ENCODE results near the gene UGT1A6. TPM values are rescaled to one million over a fixed set of nuclear protein-coding genes. Genes with fewer than 3 reads are reported as not detected.

The UGT1A6 gene
- total RNA-seq, 4 donors from 2014 or later, result 13.5 to 40.2 (median 18.1) TPM

DNA sequence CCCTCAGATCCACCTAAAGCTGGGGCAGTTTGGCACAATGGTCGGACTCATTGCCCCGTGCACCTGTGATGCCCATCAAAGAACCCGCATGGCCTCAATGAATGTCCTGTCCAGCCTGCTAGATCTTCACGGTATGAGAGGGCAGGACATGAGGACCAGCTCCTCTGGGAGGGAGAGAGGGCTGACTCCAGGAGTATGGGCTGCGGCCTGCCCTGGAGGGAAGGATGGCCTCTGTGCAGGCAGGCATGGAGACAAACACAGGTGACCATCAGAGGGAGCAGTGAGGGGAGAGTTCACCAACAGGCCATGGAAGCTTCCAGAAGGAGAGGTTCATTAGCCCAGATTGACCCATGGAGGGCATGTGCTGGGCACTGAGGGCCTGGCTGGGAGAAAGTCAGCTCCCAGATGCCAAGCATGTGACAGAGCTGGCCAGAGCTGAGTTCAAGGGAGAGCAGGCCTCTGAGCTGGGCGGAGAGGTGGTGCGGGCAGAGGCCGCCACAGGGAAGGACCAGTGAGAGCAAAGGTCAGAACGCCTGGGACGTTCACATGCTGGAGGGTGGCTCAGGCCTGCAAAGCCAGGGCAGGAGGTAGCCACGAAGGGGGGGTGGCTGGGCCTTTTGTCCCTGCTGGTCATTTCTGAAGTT, 125.4 kb downstream of the UGT1A6 start:
- intact Hi-C loops (cut with DNase I; ENCODE audit: low total_unique reads) (no loop called here), in situ Hi-C loops (cut with MboI; ENCODE audit: low pct_ligation_motif_present in 1 of 4, low pct_unique_long_range_greater_than_20kb in 1 of 4, low sequenced_read_pairs in 3 of 4) (no loop called here)
- Histone ChIP-seq H3K27me3 (no peaks in the 10 kb centered on the region), H3K36me3 (no peaks in the 10 kb centered on the region), H3K9me3 (no peaks in the 10 kb centered on the region), H3K4me1 (no peaks in the 10 kb centered on the region), H3K4me3 (no peak overlapping the region), H3K27ac (no peak overlapping the region)
- DNase-seq, result peak; percentile 4
- TF ChIP-seq POLR2AphosphoS5 (IDR thresholded peaks at IDR 0.05) (no peak), EP300 (IDR thresholded peaks at IDR 0.05; ENCODE audit: low read depth) (no peak)
- 80 to 83% methylated on average over 1 to 11 of the region's 11 CpGs for WGBS, 2 donors (ENCODE audit: low coverage in 1 of 2)

DNA sequence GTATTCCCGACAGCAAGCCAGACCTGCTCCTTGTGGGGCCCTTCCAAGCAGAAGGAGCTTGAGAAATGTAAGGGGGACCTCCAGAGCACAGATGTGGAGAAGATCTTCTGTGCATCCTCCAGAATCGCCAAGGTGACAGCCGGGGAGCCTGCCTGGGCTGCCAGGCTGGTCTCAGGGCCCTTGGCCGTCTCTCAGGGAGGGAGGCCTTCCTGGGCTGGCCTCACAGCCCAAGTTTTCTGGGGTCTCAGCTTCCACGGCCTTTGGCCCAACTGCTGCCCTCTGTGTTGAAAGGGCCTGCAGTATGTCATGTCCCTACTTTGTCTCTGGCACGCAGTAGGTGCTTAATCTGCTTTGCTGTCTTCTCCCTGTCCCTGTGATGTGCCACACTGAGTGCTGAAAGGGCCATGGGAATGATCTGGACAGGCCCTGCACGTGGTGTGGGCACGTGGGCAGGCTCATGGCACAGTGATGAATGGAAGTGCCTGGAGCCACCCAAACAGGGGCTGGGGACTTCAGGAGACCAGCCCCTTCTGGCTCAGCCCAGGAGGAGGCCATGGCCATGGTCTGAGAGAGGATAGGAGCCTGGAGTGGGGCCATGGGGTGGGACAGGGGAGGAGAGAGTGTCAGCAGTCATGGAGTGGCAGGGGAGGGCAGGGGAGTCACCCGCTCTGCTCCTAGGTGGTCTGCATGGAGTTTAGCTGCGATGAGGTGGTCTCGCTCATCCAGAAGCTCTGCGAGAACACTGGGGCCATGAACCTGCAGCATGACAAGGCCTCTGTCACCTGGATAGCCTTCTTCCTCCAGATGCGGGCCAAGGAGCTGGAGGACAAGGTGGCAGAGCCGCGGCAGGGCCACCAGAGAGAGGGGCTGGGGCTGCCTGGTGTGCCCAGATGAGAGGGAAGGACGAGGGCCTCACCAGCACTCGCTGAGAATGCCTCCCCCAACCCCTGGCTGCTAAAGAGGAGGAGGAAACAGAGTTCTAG, 126.2 kb downstream of the UGT1A6 start:
- TF ChIP-seq, protein P1, sequence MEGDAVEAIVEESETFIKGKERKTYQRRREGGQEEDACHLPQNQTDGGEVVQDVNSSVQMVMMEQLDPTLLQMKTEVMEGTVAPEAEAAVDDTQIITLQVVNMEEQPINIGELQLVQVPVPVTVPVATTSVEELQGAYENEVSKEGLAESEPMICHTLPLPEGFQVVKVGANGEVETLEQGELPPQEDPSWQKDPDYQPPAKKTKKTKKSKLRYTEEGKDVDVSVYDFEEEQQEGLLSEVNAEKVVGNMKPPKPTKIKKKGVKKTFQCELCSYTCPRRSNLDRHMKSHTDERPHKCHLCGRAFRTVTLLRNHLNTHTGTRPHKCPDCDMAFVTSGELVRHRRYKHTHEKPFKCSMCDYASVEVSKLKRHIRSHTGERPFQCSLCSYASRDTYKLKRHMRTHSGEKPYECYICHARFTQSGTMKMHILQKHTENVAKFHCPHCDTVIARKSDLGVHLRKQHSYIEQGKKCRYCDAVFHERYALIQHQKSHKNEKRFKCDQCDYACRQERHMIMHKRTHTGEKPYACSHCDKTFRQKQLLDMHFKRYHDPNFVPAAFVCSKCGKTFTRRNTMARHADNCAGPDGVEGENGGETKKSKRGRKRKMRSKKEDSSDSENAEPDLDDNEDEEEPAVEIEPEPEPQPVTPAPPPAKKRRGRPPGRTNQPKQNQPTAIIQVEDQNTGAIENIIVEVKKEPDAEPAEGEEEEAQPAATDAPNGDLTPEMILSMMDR (IDR thresholded peaks at IDR 0.05), result no peak
- TF ChIP-seq POLR2AphosphoS5 (IDR thresholded peaks at IDR 0.05) (no peak), EP300 (IDR thresholded peaks at IDR 0.05; ENCODE audit: low read depth) (no peak), POLR2A (IDR thresholded peaks at IDR 0.05) (no peak)
- Histone ChIP-seq H3K27me3 (no peaks in the 10 kb centered on the region), H3K36me3 (no peaks in the 10 kb centered on the region), H3K4me3 (no peak overlapping the region), H3K27ac (no peak overlapping the region), H3K4me1 (no peaks in the 10 kb centered on the region), H3K9me3 (no peaks in the 10 kb centered on the region)
- intact Hi-C loops (cut with DNase I; ENCODE audit: low total_unique reads), result no loop called here
- in situ Hi-C loops (cut with MboI; ENCODE audit: low pct_ligation_motif_present in 1 of 4, low pct_unique_long_range_greater_than_20kb in 1 of 4, low sequenced_read_pairs in 3 of 4), result no loop called here
- DNase-seq, result peak; percentile 5
- WGBS, 2 donors (ENCODE audit: low coverage in 1 of 2), result 74 to 85% methylated on average over 6 to 17 of the region's 17 CpGs

DNA sequence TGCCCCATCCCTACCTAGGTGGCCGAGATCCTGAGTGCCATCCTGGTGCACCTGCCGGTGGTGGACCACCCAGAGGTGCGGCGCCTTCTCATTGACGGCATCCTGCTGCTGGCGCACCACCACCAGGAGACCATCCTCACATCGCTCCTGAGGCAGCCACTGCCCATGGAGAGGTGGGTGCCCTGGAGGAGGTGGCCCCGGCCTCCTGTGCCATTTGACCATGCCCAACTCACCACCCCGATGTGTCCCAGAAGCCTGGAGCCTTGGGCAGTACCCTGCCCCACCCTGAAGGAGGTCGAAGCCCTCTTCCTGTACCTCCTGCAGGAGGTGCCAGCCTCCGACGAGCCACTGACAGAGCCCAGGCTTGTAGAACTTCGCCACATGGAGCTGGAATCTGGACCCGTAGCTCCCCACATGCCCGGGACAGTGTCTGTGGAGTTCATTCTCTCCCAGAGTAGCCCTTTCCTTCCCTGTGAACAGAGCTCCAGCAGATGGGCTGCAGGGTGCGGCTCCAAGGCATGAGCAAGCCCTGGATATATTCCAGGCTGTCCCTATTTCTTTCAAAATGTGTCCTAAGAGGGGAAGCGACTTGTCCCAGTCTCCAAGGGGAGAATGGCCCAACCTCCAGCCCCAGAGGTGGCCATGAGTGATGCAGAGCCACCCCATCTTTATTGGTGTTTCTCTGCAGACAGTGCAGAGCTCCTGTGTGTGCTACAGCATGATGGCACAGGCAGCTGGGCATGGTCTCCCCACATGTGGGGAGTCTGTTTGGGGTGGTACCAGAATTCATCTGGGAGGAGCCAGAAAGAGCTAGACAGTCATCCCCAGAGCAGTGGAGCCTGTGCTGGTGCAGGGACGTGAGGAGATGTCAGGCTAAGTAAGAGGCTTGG, 127.4 kb downstream of the UGT1A6 start:
- intact Hi-C loops (cut with DNase I; ENCODE audit: low total_unique reads), result no loop called here

DNA sequence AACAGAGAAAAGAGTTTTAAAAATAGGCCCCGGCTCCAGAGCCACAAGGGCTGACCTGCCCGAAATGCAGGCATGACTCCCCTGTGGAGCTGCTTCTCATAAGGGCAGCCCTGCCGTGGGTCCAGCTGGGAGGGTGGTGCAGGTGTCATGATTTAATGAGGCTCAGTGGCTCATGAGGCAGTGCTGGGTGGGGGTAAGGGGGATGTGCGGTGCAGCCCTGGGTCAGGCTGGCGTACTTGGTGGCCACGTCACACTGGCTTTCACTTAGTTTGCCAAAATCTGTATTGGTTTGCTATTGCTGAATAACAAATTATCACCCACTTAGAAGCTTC, 128.1 kb downstream of the UGT1A6 start:
- Histone ChIP-seq H3K9me3 (no peaks in the 10 kb centered on the region), H3K27ac (no peak overlapping the region), H3K36me3 (no peaks in the 10 kb centered on the region), H3K4me1 (no peaks in the 10 kb centered on the region), H3K4me3 (no peak overlapping the region), H3K27me3 (no peaks in the 10 kb centered on the region)
- WGBS, 2 donors (ENCODE audit: low coverage in 1 of 2), result 88% methylated on average over 6 of the region's 6 CpGs; no CpG with 5 or more reads in 1 of the 2 donors
- intact Hi-C loops (cut with DNase I; ENCODE audit: low total_unique reads), result no loop called here
- in situ Hi-C loops (cut with MboI; ENCODE audit: low pct_ligation_motif_present in 1 of 4, low pct_unique_long_range_greater_than_20kb in 1 of 4, low sequenced_read_pairs in 3 of 4), result no loop called here
- peak; percentile 3 for DNase-seq
- TF ChIP-seq POLR2AphosphoS5 (IDR thresholded peaks at IDR 0.05), result no peak
- TF ChIP-seq POLR2A (IDR thresholded peaks at IDR 0.05), result no peak
- no peak for TF ChIP-seq EP300 (IDR thresholded peaks at IDR 0.05; ENCODE audit: low read depth)
- TF ChIP-seq, protein P1 (IDR thresholded peaks at IDR 0.05), result no peak

More for the DNA sequence above, 127.4 kb downstream of the UGT1A6 start:
- Histone ChIP-seq H3K27me3 (no peaks in the 10 kb centered on the region), H3K36me3 (no peaks in the 10 kb centered on the region), H3K4me1 (no peaks in the 10 kb centered on the region), H3K9me3 (no peaks in the 10 kb centered on the region), H3K27ac (no peak overlapping the region), H3K4me3 (no peak overlapping the region)
- peak; percentile 4 for DNase-seq
- TF ChIP-seq, protein P1 (IDR thresholded peaks at IDR 0.05), result no peak
- TF ChIP-seq POLR2AphosphoS5 (IDR thresholded peaks at IDR 0.05) (no peak), EP300 (IDR thresholded peaks at IDR 0.05; ENCODE audit: low read depth) (no peak), POLR2A (IDR thresholded peaks at IDR 0.05) (no peak)
- in situ Hi-C loops (cut with MboI; ENCODE audit: low pct_ligation_motif_present in 1 of 4, low pct_unique_long_range_greater_than_20kb in 1 of 4, low sequenced_read_pairs in 3 of 4), result no loop called here
- 67 to 79% methylated on average over 1 to 18 of the region's 18 CpGs for WGBS, 2 donors (ENCODE audit: low coverage in 1 of 2)
